HG03558 (cell line): ENCODE measurements around the gene MOB1A.
"Not testable (repeated sequence)": the region's sequence is repeated elsewhere in the genome, so short reads cannot be mapped to it uniquely, and the experiment has no call there.

Source experiments
- ATAC-seq: cut with Tn5 transposase; IDR thresholded peaks from one replicate; pipeline ENCODE4 v1.9.1; 2021; ENCODE audit warnings: moderate number of reproducible peaks; ENCODE audit not compliant: unreplicated experiment; ENCODE audit errors: extremely low read depth

The MOB1A gene

GRCh38 chr2:74178211-74179062 is at the start of gene MOB1A:
MOB1A (minus strand) TSS chr2:74178879; CDS start chr2:74178674, 205 bp downstream.
- peak; percentile 51 for ATAC-seq

- no peak for ATAC-seq
Observed at GRCh38 chr2:74227646-74228045, 49.0 kb upstream of the MOB1A start.

DNA sequence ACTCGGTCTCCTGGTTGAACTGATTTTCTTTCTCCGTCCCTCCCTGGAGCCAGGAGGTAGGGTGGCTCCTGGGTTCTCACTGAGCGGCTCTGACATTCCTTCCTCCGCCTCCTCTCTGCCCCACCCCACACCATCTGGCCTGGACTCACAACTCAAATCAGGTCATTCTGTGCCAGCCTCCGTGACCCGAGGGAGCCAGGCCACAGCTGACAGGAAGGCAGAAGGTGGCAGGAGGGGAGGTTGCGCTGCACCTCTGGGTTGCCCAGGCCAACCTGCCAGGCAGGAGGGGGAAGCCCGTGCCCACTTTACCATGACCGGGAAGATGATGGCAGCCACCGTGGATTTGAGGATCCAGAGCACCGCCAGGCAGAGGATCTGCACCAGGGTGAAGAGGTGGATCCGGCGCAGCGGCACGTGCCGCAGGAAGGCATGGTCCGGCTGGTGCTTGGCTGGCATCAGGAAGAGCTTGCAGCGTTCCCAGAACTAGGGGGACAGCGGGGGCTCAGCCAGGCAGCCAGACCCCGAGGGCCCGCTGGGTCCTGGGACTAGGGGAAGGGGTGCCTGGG is 48.1 kb upstream of the MOB1A start:
- no peak for ATAC-seq

- ATAC-seq: no peak
Observed at GRCh38 chr2:74225698-74226459, 47.2 kb upstream of the MOB1A start.

GRCh38 chr2:74223941-74224770 is 45.5 kb upstream of the MOB1A start:
- no peak for ATAC-seq

DNA sequence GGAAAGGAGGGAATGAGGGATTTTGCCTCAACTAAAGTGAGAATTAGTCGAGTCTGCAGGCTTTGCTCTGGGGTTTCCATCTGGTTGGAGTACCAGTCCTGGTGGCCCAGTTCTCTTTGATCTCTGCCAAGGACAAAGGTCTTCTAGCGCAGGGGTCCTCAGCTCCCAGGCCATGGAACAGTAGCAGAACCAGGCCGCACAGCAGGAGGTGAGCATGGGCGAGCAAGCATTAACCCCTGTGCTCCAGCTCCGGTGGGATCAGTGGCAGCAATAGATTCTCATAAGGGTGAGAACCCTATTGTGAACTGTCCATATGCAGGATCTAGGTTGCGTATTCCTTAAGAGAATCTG is 43.6 kb upstream of the MOB1A start:
- no peak for ATAC-seq

GRCh38 chr2:74221604-74222299 is 43.1 kb upstream of the MOB1A start:
- ATAC-seq: no peak

- no peak for ATAC-seq
Observed at GRCh38 chr2:74221091-74221490, 42.4 kb upstream of the MOB1A start.

DNA sequence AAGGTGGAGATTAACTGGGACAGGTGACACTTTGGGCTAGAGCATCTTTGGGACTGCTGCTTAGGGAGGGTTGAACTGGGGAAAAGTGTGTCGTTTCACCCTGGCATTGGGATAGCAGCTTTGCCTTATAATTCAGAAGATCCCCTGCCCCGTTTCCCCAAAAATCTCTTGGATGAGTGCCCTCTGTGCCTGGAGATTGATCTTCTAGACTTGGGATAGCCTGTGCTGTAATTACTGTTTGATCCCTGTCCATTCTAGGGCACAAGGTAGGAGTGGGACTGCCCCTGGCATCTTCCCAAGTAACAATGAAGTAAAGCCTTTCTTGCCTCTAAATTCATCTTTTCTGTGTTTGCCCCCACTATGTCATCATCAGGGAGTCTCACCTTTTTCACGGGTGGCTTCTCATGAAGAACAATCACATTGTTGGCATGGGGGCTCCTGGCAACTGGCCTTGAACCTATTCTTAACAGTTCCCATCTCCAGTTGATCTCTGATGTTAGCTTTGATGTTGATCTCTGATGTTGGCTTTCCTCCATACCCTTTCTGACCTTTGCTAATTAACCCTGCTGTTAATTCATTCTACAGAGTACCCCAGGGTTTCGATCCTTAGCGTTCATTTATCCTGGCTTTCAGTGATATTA is 41.3 kb upstream of the MOB1A start:
- ATAC-seq: no peak

- ATAC-seq: no peak
Observed at GRCh38 chr2:74216642-74217041, 38.0 kb upstream of the MOB1A start.

DNA sequence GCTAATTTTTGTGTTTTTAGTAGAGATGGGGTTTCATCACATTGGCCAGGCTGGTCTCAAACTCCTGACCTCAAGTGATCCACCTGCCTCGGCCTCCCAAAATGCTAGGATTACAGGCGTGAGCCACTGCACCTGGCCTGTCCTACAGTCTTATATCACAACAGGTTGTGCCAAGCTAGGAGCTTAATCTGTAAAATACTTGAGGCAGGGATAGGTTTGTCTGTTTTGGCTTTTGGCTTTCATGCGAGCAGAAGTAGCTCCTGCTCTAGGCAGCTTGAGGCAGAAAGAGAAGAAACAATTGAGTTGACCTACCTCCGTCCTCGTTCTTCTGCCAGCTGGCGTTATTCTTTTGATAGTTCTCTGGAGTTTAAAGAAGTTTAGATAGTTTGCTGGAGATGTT is 37.1 kb upstream of the MOB1A start:
- ATAC-seq: not testable (repeated sequence)

- ATAC-seq: no peak
Observed at GRCh38 chr2:74212702-74213410, 34.2 kb upstream of the MOB1A start.

- ATAC-seq: peak; percentile 40
Observed at GRCh38 chr2:74206180-74206688, 27.6 kb upstream of the MOB1A start.

DNA sequence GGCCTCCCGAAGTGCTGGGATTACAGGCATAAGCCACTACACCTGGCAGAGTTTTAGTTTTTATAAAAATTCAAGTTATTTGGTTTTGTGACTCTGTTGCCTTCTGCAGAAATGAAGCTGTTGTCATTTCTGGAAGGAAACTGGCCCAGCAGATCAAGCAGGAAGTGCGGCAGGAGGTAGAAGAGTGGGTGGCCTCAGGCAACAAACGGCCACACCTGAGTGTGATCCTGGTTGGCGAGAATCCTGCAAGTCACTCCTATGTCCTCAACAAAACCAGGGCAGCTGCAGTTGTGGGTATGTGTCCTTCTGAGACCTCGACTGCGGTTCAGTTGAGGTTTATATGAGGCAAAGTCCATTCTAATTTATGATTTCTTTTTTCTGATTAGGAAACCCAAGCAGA is 26.9 kb upstream of the MOB1A start:
- no peak for ATAC-seq

DNA sequence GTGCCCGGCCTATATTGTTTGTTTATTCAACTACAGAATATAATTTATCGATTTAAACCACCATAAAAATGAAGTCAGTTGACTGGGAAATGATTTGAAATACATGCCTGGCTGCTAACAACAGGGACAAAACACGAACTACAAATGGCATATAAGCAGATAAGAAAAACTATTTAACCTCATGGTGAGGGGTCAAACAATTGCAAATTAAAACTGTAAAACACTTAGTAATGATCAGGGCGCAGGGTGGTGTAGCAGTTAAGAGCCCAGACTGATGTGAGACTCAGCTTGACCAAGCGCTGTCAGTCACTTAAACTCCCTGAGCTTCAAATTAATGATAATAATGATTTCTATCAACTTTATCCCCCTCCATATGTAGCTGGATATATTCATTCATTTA is 26.4 kb upstream of the MOB1A start:
- no peak for ATAC-seq

DNA sequence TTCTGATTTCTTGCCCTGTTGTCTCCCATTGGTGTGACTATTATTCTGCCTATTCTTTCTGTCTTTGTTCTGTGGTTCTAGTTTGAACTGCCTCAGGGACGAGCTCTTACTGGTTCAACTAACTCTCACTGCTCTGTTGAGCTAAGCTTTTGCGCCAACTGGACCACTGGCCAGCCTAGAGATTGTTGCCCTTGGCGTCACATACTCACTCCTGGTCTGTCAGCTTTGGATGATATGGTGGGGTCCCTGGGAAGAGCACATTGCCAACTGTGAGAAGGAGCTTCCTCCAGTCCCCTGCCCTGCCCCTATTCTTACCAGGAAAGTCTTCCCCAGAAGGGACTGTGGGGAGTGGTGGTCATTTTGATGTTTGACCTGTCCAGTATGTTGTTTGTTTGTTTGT is 25.8 kb upstream of the MOB1A start:
- ATAC-seq: no peak

DNA sequence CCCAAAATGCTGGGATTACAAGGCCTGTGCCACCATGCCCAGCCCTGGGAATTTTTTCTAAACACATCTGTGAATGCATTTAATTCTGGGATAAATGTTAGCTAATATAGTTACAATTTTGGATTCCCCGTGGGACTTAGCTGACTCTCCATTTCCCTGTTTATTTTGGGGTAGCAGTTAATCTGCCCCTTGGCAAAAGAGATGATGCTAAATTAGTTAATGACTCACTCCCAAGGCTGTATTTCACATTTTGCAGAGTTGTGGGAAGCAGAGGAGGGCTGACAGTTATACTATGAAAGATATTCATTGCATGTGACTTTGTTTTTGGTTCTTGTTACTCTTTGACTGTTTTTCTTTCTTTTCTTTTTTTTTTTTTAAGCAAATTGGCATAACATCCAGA is 22.9 kb upstream of the MOB1A start:
- no peak for ATAC-seq

- ATAC-seq: no peak
Observed at GRCh38 chr2:74201196-74201595, 22.5 kb upstream of the MOB1A start.
